HEK293 (cell line): Measurements from ENCODE around the gene TRIM56.

Source experiments
- CTCF ChIA-PET: fragments of 350-600 bp; formaldehyde crosslinking; extraction: SDS; loops from one replicate; lab custom pipeline; 2021; ENCODE audit warnings: antibody characterized with exemption; lab: Yijun Ruan, JAX
- POLR2A ChIA-PET: fragments of 300-600 bp; formaldehyde crosslinking; extraction: SDS; loops from one replicate; lab custom pipeline; 2020; ENCODE audit warnings: antibody characterized with exemption, inconsistent platforms; lab: Yijun Ruan, JAX
- H3K27ac ChIP-seq: fragments of 200-500 bp; sonication (Bioruptor generic); 2 replicates; pipeline ENCODE4 v1.5.1; 2014; ENCODE audit warnings: low read depth, low read length, control low read depth, inconsistent platforms; ENCODE audit errors: extremely low read depth
- H3K36me3 ChIP-seq, 2 experiments: fragments of 200-500 bp in 1 of 2; sonication (Bioruptor generic) in 1 of 2; 1 replicate in 1 of 2; 2 replicates in 1 of 2; pipeline ENCODE4 v1.5.1; 2014 to 2017; ENCODE audit warnings: inconsistent platforms in 2 of 2, low read length in 2 of 2; ENCODE audit not compliant: control insufficient read depth in 2 of 2, insufficient read depth in 1 of 2
- H3K4me1 ChIP-seq: fragments of 200-500 bp; sonication (Bioruptor generic); 2 replicates; pipeline ENCODE4 v1.5.1; 2014; ENCODE audit warnings: mild to moderate bottlenecking, low read length, inconsistent platforms; ENCODE audit not compliant: control insufficient read depth, insufficient read depth
- H3K4me3 ChIP-seq: 2 replicates; pipeline ENCODE4 v1.5.1; 2011; ENCODE audit warnings: low read depth, mild to moderate bottlenecking, control low read depth, low read length, moderate library complexity
- H3K9me3 ChIP-seq: fragments of 200-500 bp; sonication (Bioruptor generic); 2 replicates; pipeline ENCODE4 v1.5.1; 2014; ENCODE audit warnings: low read depth, low read length, inconsistent platforms; ENCODE audit not compliant: control insufficient read depth, insufficient read depth
- EGR2 ChIP-seq: fragments of 450-650 bp; formaldehyde crosslinking; IDR thresholded peaks from 2 replicates; pipeline ENCODE4 v1.5.1; 2016; ENCODE audit warnings: low read depth, missing biosample characterization, missing genetic modification characterization
- GLIS1 ChIP-seq: fragments of 450-650 bp; formaldehyde crosslinking; IDR thresholded peaks from 2 replicates; pipeline ENCODE4 v1.5.1; 2016; ENCODE audit warnings: missing biosample characterization, missing genetic modification characterization
- KLF9 ChIP-seq: fragments of 450-650 bp; formaldehyde crosslinking; IDR thresholded peaks from 2 replicates; pipeline ENCODE4 v1.5.1; 2016; ENCODE audit warnings: missing biosample characterization, missing genetic modification characterization, low read depth
- MZF1 ChIP-seq: fragments of 450-650 bp; formaldehyde crosslinking; IDR thresholded peaks from 2 replicates; pipeline ENCODE4 v1.5.1; 2017; ENCODE audit warnings: missing biosample characterization, missing genetic modification characterization, borderline replicate concordance
- PATZ1 ChIP-seq: fragments of 450-650 bp; formaldehyde crosslinking; IDR thresholded peaks from 2 replicates; pipeline ENCODE4 v1.5.1; 2016; ENCODE audit warnings: missing biosample characterization, missing genetic modification characterization
- PRDM10 ChIP-seq: fragments of 450-650 bp; formaldehyde crosslinking; IDR thresholded peaks from 2 replicates; pipeline ENCODE4 v1.5.1; 2016; ENCODE audit warnings: missing biosample characterization, missing genetic modification characterization
- SP2 ChIP-seq: fragments of 450-650 bp; formaldehyde crosslinking; IDR thresholded peaks from 2 replicates; pipeline ENCODE4 v1.5.1; 2016; ENCODE audit warnings: missing biosample characterization, missing genetic modification characterization
- SP7 ChIP-seq: fragments of 450-650 bp; formaldehyde crosslinking; IDR thresholded peaks from 2 replicates; pipeline ENCODE4 v1.5.1; 2016; ENCODE audit warnings: missing biosample characterization, missing genetic modification characterization
- ZBTB10 ChIP-seq: fragments of 450-650 bp; formaldehyde crosslinking; IDR thresholded peaks from 2 replicates; pipeline ENCODE4 v1.5.1; 2016; ENCODE audit warnings: missing biosample characterization, missing genetic modification characterization
- ZBTB11 ChIP-seq: fragments of 450-650 bp; formaldehyde crosslinking; conservative IDR thresholded peaks from 2 replicates; pipeline ENCODE4 v1.5.1; 2016; ENCODE audit warnings: low read depth, missing biosample characterization, missing genetic modification characterization
- ZBTB17 ChIP-seq: fragments of 450-650 bp; formaldehyde crosslinking; IDR thresholded peaks from 2 replicates; pipeline ENCODE4 v1.5.1; 2016; ENCODE audit warnings: missing biosample characterization, missing genetic modification characterization
- ZBTB20 ChIP-seq: fragments of 450-650 bp; formaldehyde crosslinking; IDR thresholded peaks from 2 replicates; pipeline ENCODE4 v1.5.1; 2016; ENCODE audit warnings: missing biosample characterization, missing genetic modification characterization
- ZBTB21 ChIP-seq: fragments of 450-650 bp; formaldehyde crosslinking; IDR thresholded peaks from 2 replicates; pipeline ENCODE4 v1.5.1; 2017; ENCODE audit warnings: missing biosample characterization, missing genetic modification characterization
- ZBTB7A ChIP-seq: fragments of 450-650 bp; formaldehyde crosslinking; IDR thresholded peaks from 2 replicates; pipeline ENCODE4 v1.5.1; 2016; ENCODE audit warnings: low read depth, missing biosample characterization, missing genetic modification characterization
- ZBTB8A ChIP-seq: fragments of 450-650 bp; formaldehyde crosslinking; IDR thresholded peaks from 2 replicates; pipeline ENCODE4 v1.5.1; 2016; ENCODE audit warnings: missing biosample characterization, missing genetic modification characterization
- ZNF121 ChIP-seq: fragments of 450-650 bp; formaldehyde crosslinking; IDR thresholded peaks from 2 replicates; pipeline ENCODE4 v1.5.1; 2016; ENCODE audit warnings: missing biosample characterization, missing genetic modification characterization
- ZNF133 ChIP-seq: fragments of 450-650 bp; formaldehyde crosslinking; IDR thresholded peaks from 2 replicates; pipeline ENCODE4 v1.5.1; 2016; ENCODE audit warnings: missing biosample characterization, missing genetic modification characterization
- ZNF223 ChIP-seq: fragments of 450-650 bp; formaldehyde crosslinking; IDR thresholded peaks from 2 replicates; pipeline ENCODE4 v1.5.1; 2016; ENCODE audit warnings: missing biosample characterization, missing genetic modification characterization
- ZNF335 ChIP-seq: fragments of 450-650 bp; formaldehyde crosslinking; conservative IDR thresholded peaks from 2 replicates; pipeline ENCODE4 v1.5.1; 2016; ENCODE audit warnings: missing biosample characterization, missing genetic modification characterization
- ZNF521 ChIP-seq: fragments of 450-650 bp; formaldehyde crosslinking; IDR thresholded peaks from 2 replicates; pipeline ENCODE4 v1.5.1; 2017; ENCODE audit warnings: missing biosample characterization, mild to moderate bottlenecking, missing genetic modification characterization
- ZNF639 ChIP-seq: fragments of 450-650 bp; formaldehyde crosslinking; IDR thresholded peaks from 2 replicates; pipeline ENCODE4 v1.5.1; 2016; ENCODE audit warnings: missing biosample characterization, missing genetic modification characterization
- ZNF785 ChIP-seq: fragments of 450-650 bp; formaldehyde crosslinking; IDR thresholded peaks from 2 replicates; pipeline ENCODE4 v1.5.1; 2016; ENCODE audit warnings: missing biosample characterization, missing genetic modification characterization
- ZSCAN16 ChIP-seq: fragments of 450-650 bp; formaldehyde crosslinking; IDR thresholded peaks from 2 replicates; pipeline ENCODE4 v1.5.1; 2016; ENCODE audit warnings: missing biosample characterization, missing genetic modification characterization

TRIM56 gene

GRCh38 chr7:101126651-101127459 lies 41.6 kb downstream of the TRIM56 start, which contains the start of gene SERPINE1:
SERPINE1 (plus strand) TSS chr7:101127104; CDS start chr7:101128394, 1,290 bp downstream.
- H3K4me3 ChIP-seq: peak within 1 kb of the TSS; percentile 4; the same call in 1 of the 2 replicates
- CTCF ChIA-PET: interaction anchor here (0.7 to 6.7 kb wide), 4 partner anchors 11 to 42 kb away, joined by 3 to 37 read pairs (median 6); partner anchors contain the start of gene TRIM56
- POLR2A ChIA-PET: interaction anchor here (0.6 to 1.6 kb wide), 6 partner anchors 10 to 39 kb away, joined by 3 to 4 read pairs (median 3); partner anchors contain the start of gene VGF
- no peak within 1 kb of the TSS for H3K27ac ChIP-seq
- H3K9me3 ChIP-seq: no peaks in the 10 kb centered on the region
- H3K36me3 ChIP-seq: no peaks in the 10 kb centered on the region
- H3K4me1 ChIP-seq: no peaks in the 10 kb centered on the region; the same call in 1 of the 2 replicates
- TF ChIP-seq ZBTB11 (tag by site-specific recombination): 0 out of 2 replicates have a peak, but pooled peaks have one; percentile 17
- TF ChIP-seq SP7 (tag by site-specific recombination): peak; percentile 71
- TF ChIP-seq ZNF521 (tag by site-specific recombination): no peak
- TF ChIP-seq PATZ1 (tag by site-specific recombination): peak; percentile 57
- TF ChIP-seq ZBTB10 (tag by site-specific recombination): peak; percentile 73; the same call in 1 of the 2 replicates
- no peak for TF ChIP-seq ZNF121 (tag by site-specific recombination)
- peak; percentile 23; the same call in 1 of the 2 replicates for TF ChIP-seq GLIS1 (tag by site-specific recombination)
- TF ChIP-seq ZNF785: 0 out of 2 replicates have a peak, but pooled peaks have one; percentile 22
- TF ChIP-seq ZNF335: peak; percentile 93
- peak; percentile 92 for TF ChIP-seq EGR2 (tag by site-specific recombination)
- 0 out of 2 replicates have a peak, but pooled peaks have one; percentile 32 for TF ChIP-seq ZBTB7A (tag by site-specific recombination)
- no peak for TF ChIP-seq ZNF639
- peak; percentile 26; the same call in 1 of the 2 replicates for TF ChIP-seq ZBTB8A (tag by site-specific recombination)
- peak; percentile 46; the same call in 1 of the 2 replicates for TF ChIP-seq ZBTB21 (tag by site-specific recombination)
- TF ChIP-seq ZNF223: peak; percentile 66; the same call in 1 of the 2 replicates
- TF ChIP-seq MZF1 (tag by site-specific recombination): no peak
- peak; percentile 57; the same call in 1 of the 2 replicates for TF ChIP-seq PRDM10 (tag by site-specific recombination)
- TF ChIP-seq SP2 (tag by site-specific recombination): peak; percentile 53
- no peak for TF ChIP-seq ZSCAN16 (tag by site-specific recombination)
- peak; percentile 16; the same call in 1 of the 2 replicates for TF ChIP-seq ZBTB20 (tag by site-specific recombination)
- TF ChIP-seq ZBTB17 (tag by site-specific recombination): peak; percentile 39; the same call in 1 of the 2 replicates
- TF ChIP-seq ZNF133 (tag by site-specific recombination): peak; percentile 43; the same call in 1 of the 2 replicates
- TF ChIP-seq KLF9 (tag by site-specific recombination): peak; percentile 76
